COLO668 (cell line): Measurements from ENCODE around the gene MMP14.
"Not testable (repeated sequence)": the region's sequence is repeated elsewhere in the genome, so short reads cannot be mapped to it uniquely, and the experiment has no call there.

ENCODE experiments used
- DNase-seq: peaks from one replicate; lab custom pipeline; 2025; ENCODE audit not compliant: unreplicated experiment; lab: John Stamatoyannopoulos, UW

The MMP14 gene

GRCh38 chr14:22856428-22856827, 20.0 kb downstream of the MMP14 start:
- DNase-seq: no peak

GRCh38 chr14:22860377-22860776, 24.0 kb downstream of the MMP14 start:
- not testable (repeated sequence) for DNase-seq

- DNase-seq: no peak
Measured at GRCh38 chr14:22861651-22862050, 25.3 kb downstream of the MMP14 start.

GRCh38 chr14:22864979-22865378, 28.6 kb downstream of the MMP14 start:
- no peak for DNase-seq

- no peak for DNase-seq
Measured at GRCh38 chr14:22865424-22866405, 29.3 kb downstream of the MMP14 start.

- DNase-seq: no peak
Measured at GRCh38 chr14:22866874-22867273, 30.5 kb downstream of the MMP14 start.

- no peak for DNase-seq
Measured at GRCh38 chr14:22870811-22871223, 34.4 kb downstream of the MMP14 start.

- DNase-seq: peak; percentile 94
Measured at GRCh38 chr14:22871224-22872032, 35.0 kb downstream of the MMP14 start, which contains the start of gene LRP10. Gene LRP10, plus strand, starts transcription at chr14:22871740. Its CDS starts 564 bp downstream, at chr14:22872304.

GRCh38 chr14:22872033-22872832, 35.8 kb downstream of the MMP14 start:
- peak; percentile 82 for DNase-seq

GRCh38 chr14:22872833-22873520, 36.6 kb downstream of the MMP14 start:
- no peak for DNase-seq

- no peak for DNase-seq
Measured at GRCh38 chr14:22875003-22875747, 38.8 kb downstream of the MMP14 start.

GRCh38 chr14:22875748-22876319, 39.4 kb downstream of the MMP14 start:
- DNase-seq: no peak

GRCh38 chr14:22877000-22877501, 40.7 kb downstream of the MMP14 start:
- no peak for DNase-seq

- no peak for DNase-seq
Measured at GRCh38 chr14:22878271-22879246, 42.2 kb downstream of the MMP14 start.

GRCh38 chr14:22882064-22882463, 45.7 kb downstream of the MMP14 start:
- no peak for DNase-seq

GRCh38 chr14:22882529-22883172, 46.3 kb downstream of the MMP14 start:
- peak; percentile 68 for DNase-seq
